ENCODE results near the gene LHFPL2. TPM values are rescaled to one million over a fixed set of nuclear protein-coding genes. Genes with fewer than 3 reads are reported as not detected.
A peak's percentile ranks its signal among the peaks of the same experiment; 100 is the strongest.

Gene LHFPL2
- total RNA-seq, 1 donor from 2014 or later, result 40.6 TPM

- intact Hi-C loops (cut with DNase I), result no loop called here
Measured at GRCh38 chr5:78598973-78599372, 49.6 kb downstream of the LHFPL2 start.

GRCh38 chr5:78597974-78598371 is 50.6 kb downstream of the LHFPL2 start:
- no peaks in the 10 kb centered on the region for H3K27me3 ChIP-seq (ENCODE audit: low read depth)
- DNase-seq (no peak), ATAC-seq (no peak)
- no peaks in the 10 kb centered on the region for H3K9me3 ChIP-seq
- TF ChIP-seq CTCF (IDR thresholded peaks at IDR 0.05), result no peak
- H3K36me3 ChIP-seq, result no peaks in the 10 kb centered on the region
- peaks cover 18% of the 10 kb centered on the region for H3K4me1 ChIP-seq
- intact Hi-C loops (cut with DNase I), result no loop called here
- no peak overlapping the region for H3K27ac ChIP-seq
- H3K4me3 ChIP-seq, result no peak overlapping the region

More at GRCh38 chr5:78598973-78599372, 49.6 kb downstream of the LHFPL2 start:
- Histone ChIP-seq H3K9me3 (no peaks in the 10 kb centered on the region), H3K4me3 (no peak overlapping the region), H3K27me3 (ENCODE audit: low read depth) (no peaks in the 10 kb centered on the region), H3K4me1 (peaks cover 17% of the 10 kb centered on the region), H3K27ac (no peak overlapping the region), H3K36me3 (no peaks in the 10 kb centered on the region)
- DNase-seq (no peak), ATAC-seq (no peak)
- TF ChIP-seq CTCF (IDR thresholded peaks at IDR 0.05), result no peak

GRCh38 chr5:78597068-78597973 is 51.3 kb downstream of the LHFPL2 start:
- peaks cover 18% of the 10 kb centered on the region for H3K4me1 ChIP-seq
- DNase-seq (no peak), ATAC-seq (no peak)
- H3K27me3 ChIP-seq (ENCODE audit: low read depth), result no peaks in the 10 kb centered on the region
- no peak overlapping the region for H3K27ac ChIP-seq
- H3K36me3 ChIP-seq, result no peaks in the 10 kb centered on the region
- intact Hi-C loops (cut with DNase I), result no loop called here
- H3K4me3 ChIP-seq, result no peak overlapping the region
- no peak for TF ChIP-seq CTCF (IDR thresholded peaks at IDR 0.05)
- H3K9me3 ChIP-seq, result no peaks in the 10 kb centered on the region

GRCh38 chr5:78595458-78595921 is 53.1 kb downstream of the LHFPL2 start:
- no peak for TF ChIP-seq CTCF (IDR thresholded peaks at IDR 0.05)
- DNase-seq (no peak), ATAC-seq (no peak)
- no peaks in the 10 kb centered on the region for H3K27me3 ChIP-seq (ENCODE audit: low read depth)
- H3K27ac ChIP-seq, result no peak overlapping the region
- no peaks in the 10 kb centered on the region for H3K36me3 ChIP-seq
- intact Hi-C loops (cut with DNase I), result no loop called here
- H3K4me1 ChIP-seq, result peaks cover 32% of the 10 kb centered on the region
- no peak overlapping the region for H3K4me3 ChIP-seq
- H3K9me3 ChIP-seq, result no peaks in the 10 kb centered on the region

- peaks cover 32% of the 10 kb centered on the region for H3K4me1 ChIP-seq
- DNase-seq (no peak), ATAC-seq (peak; percentile 81 to 82)
- no peaks in the 10 kb centered on the region for H3K27me3 ChIP-seq (ENCODE audit: low read depth)
- no peak for TF ChIP-seq CTCF (IDR thresholded peaks at IDR 0.05)
- H3K4me3 ChIP-seq, result no peak overlapping the region
- H3K27ac ChIP-seq, result no peak overlapping the region
- intact Hi-C loops (cut with DNase I), result no loop called here
- no peaks in the 10 kb centered on the region for H3K9me3 ChIP-seq
- H3K36me3 ChIP-seq, result no peaks in the 10 kb centered on the region
Measured at GRCh38 chr5:78594610-78595457, 53.7 kb downstream of the LHFPL2 start.
